GM12873 (cell line): ENCODE results near the gene FARS2.

Source experiments
- CTCF ChIP-seq: IDR thresholded peaks from 2 replicates; pipeline ENCODE4 v1.5.1; 2012; ENCODE audit warnings: low read depth, mild to moderate bottlenecking, moderate library complexity, low read length, control low read depth; ENCODE audit not compliant: insufficient read depth; ENCODE audit errors: missing control alignments

Gene FARS2

DNA sequence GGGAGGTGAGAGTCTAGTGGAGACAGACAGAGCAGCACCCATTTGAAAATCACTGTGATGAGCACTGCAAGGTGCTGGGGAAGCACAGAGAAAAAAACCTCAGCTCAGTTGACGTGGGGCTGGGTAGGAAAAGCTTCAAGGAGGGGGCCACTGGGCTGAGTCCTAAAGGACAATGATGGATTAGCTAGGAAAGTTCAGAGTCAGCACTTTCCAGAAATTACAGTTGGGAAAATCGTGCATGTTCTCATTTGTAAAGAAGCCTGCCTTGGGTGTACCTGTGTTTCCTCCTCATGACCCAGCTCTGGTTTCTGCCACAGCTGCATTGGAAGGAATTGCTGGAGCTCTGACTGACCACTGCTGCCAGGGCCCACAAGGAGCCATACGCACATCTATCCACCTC, 221.3 kb downstream of the FARS2 start:
- no peak for TF ChIP-seq CTCF

DNA sequence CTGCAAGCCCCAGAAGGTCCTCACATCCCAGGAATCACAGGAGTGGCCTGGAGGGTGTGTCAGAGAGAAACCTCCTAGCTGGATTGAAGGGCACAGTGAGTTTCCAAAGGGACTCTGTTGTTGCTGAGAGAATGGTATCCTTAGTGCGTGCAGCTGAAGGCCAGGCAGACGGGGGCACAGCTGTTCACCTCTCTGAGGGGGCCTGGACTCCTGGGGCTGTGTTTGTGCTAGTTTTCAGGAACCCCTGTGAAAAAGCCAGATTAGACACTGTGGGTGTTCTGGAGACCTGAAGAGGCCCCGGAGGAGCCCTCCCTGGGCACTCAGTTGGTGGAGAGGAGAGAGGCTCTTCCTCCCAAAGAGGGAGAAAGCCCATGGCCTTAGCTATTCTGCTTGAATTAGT, 223.4 kb downstream of the FARS2 start:
- TF ChIP-seq CTCF = no peak

DNA sequence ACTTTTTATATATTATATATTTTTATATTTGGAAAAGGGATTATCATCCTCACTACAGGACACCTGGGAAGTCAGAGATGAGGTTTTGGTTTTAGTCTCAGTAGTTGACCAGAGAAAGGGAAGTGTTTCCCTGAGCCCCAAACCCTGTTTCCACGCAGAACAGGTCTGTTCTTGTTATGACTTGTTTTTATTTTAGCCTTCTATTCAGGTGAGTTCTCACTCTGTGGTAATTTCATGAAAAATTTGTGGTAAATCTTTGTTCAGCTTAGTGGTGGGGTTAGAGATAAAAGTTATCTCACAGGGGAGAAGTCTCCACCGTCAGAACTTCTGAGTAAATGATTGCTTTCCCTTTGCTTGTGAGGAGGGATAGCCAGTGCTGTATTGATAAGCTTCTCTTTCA, 224.9 kb downstream of the FARS2 start:
- no peak for TF ChIP-seq CTCF

DNA sequence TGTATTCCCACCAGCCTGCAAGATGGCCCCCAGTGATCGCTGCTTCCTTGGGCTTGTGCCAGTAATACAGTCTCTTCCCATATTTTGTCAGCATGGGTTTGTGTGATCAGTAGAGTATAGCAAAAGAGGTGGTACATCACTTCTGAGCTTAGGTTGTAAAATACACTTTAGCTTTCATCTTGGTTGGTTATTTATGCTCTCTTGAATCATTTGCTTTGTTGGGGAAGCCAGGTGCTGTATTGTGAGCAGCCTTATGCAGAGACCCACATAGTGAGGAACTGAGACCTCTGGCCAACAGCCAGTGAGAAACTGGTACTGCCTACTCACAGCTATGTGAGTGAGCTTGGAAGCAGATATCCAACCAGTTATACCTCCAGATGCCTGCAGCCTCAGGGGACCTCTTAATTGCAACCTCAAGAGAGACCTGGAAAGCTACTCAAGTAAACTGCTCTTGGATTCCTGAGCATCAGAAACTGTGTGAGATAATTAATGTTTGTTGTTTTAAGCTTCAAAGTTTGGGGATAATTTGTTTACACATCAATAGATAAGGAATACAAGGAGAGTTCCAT, 229.3 kb downstream of the FARS2 start:
- no peak for TF ChIP-seq CTCF

GRCh38 chr6:5492356-5492755, 231.0 kb downstream of the FARS2 start:
- no peak for TF ChIP-seq CTCF

- no peak for TF ChIP-seq CTCF
Observed at GRCh38 chr6:5493806-5494205, 232.5 kb downstream of the FARS2 start.

DNA sequence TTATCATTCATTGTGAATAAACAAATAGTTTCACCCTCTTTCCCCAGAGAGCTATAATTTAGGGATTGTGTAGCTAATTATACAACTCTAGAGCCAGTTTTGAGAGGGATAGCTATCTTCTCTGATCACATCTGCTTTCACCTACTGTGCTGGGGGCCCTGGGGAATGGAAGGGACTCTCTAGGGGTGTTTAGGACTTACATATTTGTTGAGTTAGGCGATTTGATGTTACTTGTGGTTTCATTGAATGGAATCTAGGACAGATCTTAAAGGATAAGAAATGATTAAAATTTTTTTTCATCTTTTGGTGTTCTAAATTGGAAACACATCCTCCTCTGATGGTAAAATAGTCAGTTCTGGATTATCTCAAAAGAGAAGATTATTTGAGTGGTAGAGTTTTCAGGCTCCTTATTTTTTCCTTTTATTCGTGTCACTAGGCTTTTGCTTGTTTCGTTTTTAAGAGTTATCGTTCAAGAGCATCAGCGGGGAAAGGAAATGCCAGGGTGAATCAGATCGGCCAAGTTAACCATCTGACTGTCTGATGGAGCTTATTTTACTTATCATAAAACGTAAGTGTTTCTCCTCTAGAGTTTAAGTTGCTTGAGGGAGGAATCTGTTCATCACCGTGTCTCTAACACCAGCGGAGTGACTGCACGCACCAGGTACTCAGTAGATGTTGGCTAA, 236.7 kb downstream of the FARS2 start:
- TF ChIP-seq CTCF = no peak

DNA sequence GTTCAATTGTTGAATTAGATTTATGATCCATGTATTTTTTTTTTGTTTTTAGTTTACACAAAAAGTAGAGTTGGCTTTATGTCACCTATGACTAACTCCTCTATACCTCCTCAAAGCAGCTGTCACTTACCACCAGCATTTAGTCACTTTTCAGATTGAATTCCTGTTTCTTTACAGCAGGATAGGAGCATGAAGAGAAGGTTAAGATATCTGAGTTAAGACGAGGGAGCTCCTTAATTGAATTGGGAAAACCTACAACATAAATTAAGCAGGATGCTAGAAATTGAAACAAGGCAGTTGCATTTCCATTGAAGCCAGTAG, 237.2 kb downstream of the FARS2 start:
- TF ChIP-seq CTCF = no peak
